Endodermal cell (in vitro differentiated cells): ENCODE results near the gene F13A1. TPM values are rescaled to one million over a fixed set of nuclear protein-coding genes. Genes with fewer than 3 reads are reported as not detected.

Experiments used
- DNase-seq: peaks from one replicate; pipeline ENCODE4 v3.0.0-alpha.2; 2017
- H3K27ac ChIP-seq: 2 replicates; pipeline ENCODE4 v1.5.1; 2013; ENCODE audit warnings: mild to moderate bottlenecking, low read depth, low read length, moderate library complexity
- H3K27me3 ChIP-seq: 2 replicates; pipeline ENCODE4 v1.6.1; 2013; ENCODE audit warnings: mild to moderate bottlenecking, low read length, moderate library complexity; ENCODE audit not compliant: insufficient read depth, control insufficient read depth, poor library complexity, severe bottlenecking
- H3K36me3 ChIP-seq: 2 replicates; pipeline ENCODE4 v1.7.0; 2013; ENCODE audit warnings: mild to moderate bottlenecking, low read length, moderate library complexity; ENCODE audit not compliant: control insufficient read depth, insufficient read depth
- H3K4me1 ChIP-seq: one replicate; pipeline ENCODE4 v1.7.0; 2013; ENCODE audit warnings: low read length; ENCODE audit not compliant: control insufficient read depth, insufficient read depth
- H3K4me3 ChIP-seq: 2 replicates; pipeline ENCODE4 v1.5.1; 2013; ENCODE audit warnings: mild to moderate bottlenecking, low read length, moderate library complexity
- H3K9ac ChIP-seq: 2 replicates; pipeline ENCODE4 v1.6.1; 2013; ENCODE audit warnings: mild to moderate bottlenecking, low read length, moderate library complexity; ENCODE audit not compliant: poor library complexity, severe bottlenecking; ENCODE audit errors: extremely low read depth
- H3K9me3 ChIP-seq: 2 replicates; pipeline ENCODE4 v1.6.1; 2013; ENCODE audit warnings: mild to moderate bottlenecking, low read length, moderate library complexity; ENCODE audit not compliant: control insufficient read depth
- H3K27ac Mint-ChIP-seq: 2 replicates; pipeline ENCODE4 v1.8.0; 2020; ENCODE audit warnings: mixed read lengths
- H3K27me3 Mint-ChIP-seq: 2 replicates; pipeline ENCODE4 v1.8.0; 2021; ENCODE audit warnings: mild to moderate bottlenecking, mixed read lengths; ENCODE audit not compliant: insufficient read depth
- H3K36me3 Mint-ChIP-seq: 2 replicates; pipeline ENCODE4 v1.8.0; 2020; ENCODE audit warnings: low read depth, mixed read lengths
- H3K4me1 Mint-ChIP-seq: 2 replicates; pipeline ENCODE4 v1.8.0; 2020; ENCODE audit warnings: mixed read lengths
- H3K4me3 Mint-ChIP-seq: 2 replicates; pipeline ENCODE4 v1.8.0; 2020; ENCODE audit warnings: mild to moderate bottlenecking, moderate library complexity, mixed read lengths
- H3K9me3 Mint-ChIP-seq: 2 replicates; pipeline ENCODE4 v1.8.0; 2020; ENCODE audit warnings: mild to moderate bottlenecking, mixed read lengths
- whole genome bisulfite sequencing, 2 experiments: methylation state at CpG; one replicate each; pipeline versions ENCODE4 v1.1.5 to v1.1.7; 2013; ENCODE audit warnings: missing lambda C conversion rate in 2 of 2, mixed read lengths in 1 of 2; ENCODE audit not compliant: insufficient coverage in 1 of 2, insufficient read length in 1 of 2; 5-methylcytosine and 5-hydroxymethylcytosine counted together
- total RNA-seq, 2 donors: library from RNA; stranded (reverse); fragmentation: NEBNext Ultra II Directional in 1 of 2; extraction: Animal tissue kit (Norgen Biotek cat#: 25700) in 1 of 2; gene quantifications; 2 replicates in 1 of 2; 3 replicates in 1 of 2; pipeline ENCODE4 v1.2.1, GENCODE V29; 2021
- TF ChIP-seq, protein P1 (sequence below): fragments of 200-600 bp; sonication (generic); conservative IDR thresholded peaks from 2 replicates; pipeline ENCODE4 v1.5.0; 2021; ENCODE audit warnings: antibody characterized with exemption, mild to moderate bottlenecking

Gene F13A1
- total RNA-seq, 2 donors from 2014 or later = 1.1 to 1.3 TPM

DNA sequence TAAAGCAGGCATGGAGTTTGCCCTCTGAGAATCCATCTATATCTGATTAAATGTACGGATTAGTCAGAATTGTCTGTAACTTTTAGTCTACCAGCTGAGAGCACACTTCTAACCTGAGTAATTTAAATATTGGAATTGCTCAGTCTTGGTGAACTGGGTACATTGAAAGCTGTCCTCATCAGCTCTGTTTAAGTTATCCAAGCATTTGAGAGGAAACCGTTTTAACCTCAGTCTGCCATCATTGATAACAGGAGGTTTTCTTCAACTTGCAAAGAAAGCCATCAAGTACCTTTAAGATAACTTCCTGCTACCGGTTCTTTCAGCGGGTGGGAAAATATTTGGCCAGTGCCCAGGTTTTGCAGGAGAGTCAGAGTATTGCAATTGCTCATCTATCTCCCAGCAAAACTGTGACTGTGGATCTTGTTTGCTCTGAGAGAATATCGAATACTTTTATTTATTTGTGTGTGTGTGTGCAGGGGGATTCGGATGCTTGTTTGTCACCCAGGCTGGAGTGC, 31.1 kb upstream of the F13A1 start:
- H3K9me3 ChIP-seq = no peaks in the 10 kb centered on the region
- WGBS, 2 experiments = 88 to 89% methylated on average over 5 to 6 of the region's 6 CpGs
- Mint-ChIP-seq H3K27me3 (no peaks in the 10 kb centered on the region), H3K9me3 (no peaks in the 10 kb centered on the region), H3K27ac (no peak overlapping the region), H3K36me3 (no peaks in the 10 kb centered on the region), H3K4me1 (no peaks in the 10 kb centered on the region), H3K4me3 (no peak overlapping the region)
- no peaks in the 10 kb centered on the region for H3K36me3 ChIP-seq
- no peaks in the 10 kb centered on the region for H3K27me3 ChIP-seq
- H3K27ac ChIP-seq = no peak overlapping the region
- H3K4me3 ChIP-seq = no peak overlapping the region
- H3K4me1 ChIP-seq = no peaks in the 10 kb centered on the region
- no peak for DNase-seq
- TF ChIP-seq, protein P1, sequence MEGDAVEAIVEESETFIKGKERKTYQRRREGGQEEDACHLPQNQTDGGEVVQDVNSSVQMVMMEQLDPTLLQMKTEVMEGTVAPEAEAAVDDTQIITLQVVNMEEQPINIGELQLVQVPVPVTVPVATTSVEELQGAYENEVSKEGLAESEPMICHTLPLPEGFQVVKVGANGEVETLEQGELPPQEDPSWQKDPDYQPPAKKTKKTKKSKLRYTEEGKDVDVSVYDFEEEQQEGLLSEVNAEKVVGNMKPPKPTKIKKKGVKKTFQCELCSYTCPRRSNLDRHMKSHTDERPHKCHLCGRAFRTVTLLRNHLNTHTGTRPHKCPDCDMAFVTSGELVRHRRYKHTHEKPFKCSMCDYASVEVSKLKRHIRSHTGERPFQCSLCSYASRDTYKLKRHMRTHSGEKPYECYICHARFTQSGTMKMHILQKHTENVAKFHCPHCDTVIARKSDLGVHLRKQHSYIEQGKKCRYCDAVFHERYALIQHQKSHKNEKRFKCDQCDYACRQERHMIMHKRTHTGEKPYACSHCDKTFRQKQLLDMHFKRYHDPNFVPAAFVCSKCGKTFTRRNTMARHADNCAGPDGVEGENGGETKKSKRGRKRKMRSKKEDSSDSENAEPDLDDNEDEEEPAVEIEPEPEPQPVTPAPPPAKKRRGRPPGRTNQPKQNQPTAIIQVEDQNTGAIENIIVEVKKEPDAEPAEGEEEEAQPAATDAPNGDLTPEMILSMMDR = no peak
- H3K9ac ChIP-seq = no peak overlapping the region

DNA sequence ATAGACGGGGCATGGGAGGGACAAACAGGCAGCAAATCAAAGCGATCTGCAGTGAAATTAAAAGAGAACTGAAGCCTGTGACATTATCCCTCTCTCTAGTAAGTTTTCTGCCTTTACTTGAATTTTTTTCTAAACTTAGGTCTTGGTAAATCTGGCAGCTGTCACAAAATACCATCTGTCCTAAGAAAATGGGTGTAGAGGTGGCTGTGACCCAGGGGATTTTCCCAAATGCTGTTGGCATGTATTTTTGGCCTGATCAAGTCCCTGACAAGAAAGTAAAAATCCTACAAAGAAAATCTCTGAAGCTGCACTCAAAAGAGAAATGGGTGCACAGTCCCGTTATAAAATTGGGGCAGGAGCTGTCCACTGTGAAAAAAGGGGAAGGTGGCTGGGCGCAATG, 30.2 kb upstream of the F13A1 start:
- Histone ChIP-seq H3K9me3 (no peaks in the 10 kb centered on the region), H3K27ac (no peak overlapping the region), H3K36me3 (no peaks in the 10 kb centered on the region), H3K27me3 (no peaks in the 10 kb centered on the region), H3K9ac (no peak overlapping the region), H3K4me3 (no peak overlapping the region), H3K4me1 (no peaks in the 10 kb centered on the region)
- no peak overlapping the region for H3K4me3 Mint-ChIP-seq
- no peak for DNase-seq
- TF ChIP-seq, protein P1 = no peak
- no peaks in the 10 kb centered on the region for H3K4me1 Mint-ChIP-seq
- H3K27ac Mint-ChIP-seq = no peak overlapping the region
- H3K9me3 Mint-ChIP-seq = no peaks in the 10 kb centered on the region
- WGBS, 2 experiments = 93 to 100% methylated on average over 3 to 4 of the region's 4 CpGs
- H3K36me3 Mint-ChIP-seq = no peaks in the 10 kb centered on the region
- no peaks in the 10 kb centered on the region for H3K27me3 Mint-ChIP-seq

DNA sequence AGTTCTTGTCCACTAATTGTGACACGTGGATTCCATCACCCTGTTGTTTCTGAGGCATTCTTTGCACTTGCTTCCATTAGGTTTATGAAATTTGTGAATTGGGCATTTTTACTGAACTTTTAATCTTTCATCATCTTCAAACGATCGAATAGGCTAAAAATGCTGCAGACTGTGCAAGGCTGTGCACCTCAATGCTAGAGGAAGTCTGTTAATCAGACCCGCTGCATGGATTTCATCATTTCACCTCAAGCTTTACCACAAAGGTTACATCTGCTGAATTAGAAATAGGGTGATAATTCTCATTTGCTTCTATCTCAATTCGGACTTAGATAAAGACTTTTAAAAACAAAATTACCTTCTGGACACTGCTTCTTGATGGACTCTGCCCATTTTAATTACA, 27.8 kb upstream of the F13A1 start:
- H3K4me1 Mint-ChIP-seq = no peaks in the 10 kb centered on the region
- H3K4me3 Mint-ChIP-seq = no peak overlapping the region
- TF ChIP-seq, protein P1 = no peak
- no peaks in the 10 kb centered on the region for H3K9me3 Mint-ChIP-seq
- no peaks in the 10 kb centered on the region for H3K27me3 Mint-ChIP-seq
- Histone ChIP-seq H3K27ac (no peak overlapping the region), H3K9ac (no peak overlapping the region), H3K4me3 (no peak overlapping the region), H3K27me3 (no peaks in the 10 kb centered on the region), H3K9me3 (no peaks in the 10 kb centered on the region), H3K36me3 (no peaks in the 10 kb centered on the region), H3K4me1 (no peaks in the 10 kb centered on the region)
- no peaks in the 10 kb centered on the region for H3K36me3 Mint-ChIP-seq
- H3K27ac Mint-ChIP-seq = no peak overlapping the region
- WGBS, 2 experiments = 90 to 93% methylated on average over 4 to 5 of the region's 5 CpGs
- DNase-seq = no peak
